IMR-90 (cell line): ENCODE data around the gene NEDD4L. TPM values are rescaled to one million over a fixed set of nuclear protein-coding genes. Genes with fewer than 3 reads are reported as not detected.

Experiments
- ATAC-seq: fragments of 200-7000 bp; cut with Tn5 transposase; 2 replicates; pipeline ENCODE4 v1.9.1; 2020; ENCODE audit warnings: low read depth, mild to moderate bottlenecking, moderate library complexity
- BruUV-seq: library from RNA; stranded (reverse); fragments of 400-500 nt; replicated peaks from 2 replicates; lab custom pipeline; 2021; lab: Mats Ljungman, UMichigan
- CTCF ChIA-PET: fragments of 300-600 bp; formaldehyde crosslinking; extraction: SDS; loops from one replicate; lab custom pipeline; 2021; ENCODE audit warnings: antibody characterized with exemption; lab: Yijun Ruan, JAX
- POLR2A ChIA-PET: fragments of 300-600 bp; sonication (Branson Sonifier 250); formaldehyde crosslinking; loops from one replicate; lab custom pipeline; 2022; ENCODE audit warnings: antibody characterized with exemption; ENCODE audit not compliant: unreplicated experiment; lab: Charles Lee
- DNase-seq: peaks from one replicate; pipeline ENCODE4 v3.0.0; 2013
- H2AFZ ChIP-seq: replicated peaks from 2 replicates; pipeline ENCODE3; 2013; ENCODE audit warnings: low read length, mild to moderate bottlenecking; ENCODE audit not compliant: poor library complexity
- H2AK5ac ChIP-seq: 2 replicates; pipeline ENCODE4 v1.6.1; 2013; ENCODE audit warnings: low read depth, low read length, inconsistent platforms
- H2AK9ac ChIP-seq: replicated peaks from 2 replicates; pipeline ENCODE3; 2013; ENCODE audit warnings: mild to moderate bottlenecking, low read depth, low read length, moderate library complexity; ENCODE audit not compliant: poor library complexity
- H2BK120ac ChIP-seq: 2 replicates; pipeline ENCODE4 v1.6.1; 2013; ENCODE audit warnings: low read depth, low read length, inconsistent platforms
- H2BK15ac ChIP-seq: 3 replicates; pipeline ENCODE4 v1.6.1; 2013; ENCODE audit warnings: low read depth, low read length, inconsistent platforms
- H2BK20ac ChIP-seq: 2 replicates; pipeline ENCODE4 v1.6.1; 2013; ENCODE audit warnings: low read depth, mild to moderate bottlenecking, inconsistent platforms, low read length, moderate library complexity
- H2BK5ac ChIP-seq: 2 replicates; pipeline ENCODE4 v1.6.1; 2013; ENCODE audit warnings: mild to moderate bottlenecking, low read depth, low read length, inconsistent platforms; ENCODE audit not compliant: poor library complexity, severe bottlenecking
- H3K14ac ChIP-seq: replicated peaks from 2 replicates; pipeline ENCODE4 v1.6.1; 2013; ENCODE audit warnings: low read depth, low read length, inconsistent platforms
- H3K18ac ChIP-seq: 2 replicates; pipeline ENCODE4 v1.6.1; 2013; ENCODE audit warnings: low read depth, low read length, control low read depth
- H3K23ac ChIP-seq: 2 replicates; pipeline ENCODE4 v1.6.1; 2013; ENCODE audit warnings: low read depth, low read length, inconsistent platforms
- H3K27ac ChIP-seq: 2 replicates; pipeline ENCODE4 v1.5.1; 2013; ENCODE audit warnings: mild to moderate bottlenecking, control low read depth, low read length; ENCODE audit not compliant: insufficient read depth
- H3K27me3 ChIP-seq: 2 replicates; pipeline ENCODE4 v1.6.1; 2013; ENCODE audit warnings: low read length; ENCODE audit not compliant: control insufficient read depth, insufficient read depth
- H3K36me3 ChIP-seq: 2 replicates; pipeline ENCODE4 v1.6.1; 2013; ENCODE audit warnings: low read length, mixed read lengths; ENCODE audit not compliant: control insufficient read depth, insufficient read depth
- H3K4ac ChIP-seq: 2 replicates; pipeline ENCODE4 v1.6.1; 2013; ENCODE audit warnings: low read depth, low read length, inconsistent platforms
- H3K4me1 ChIP-seq: 2 replicates; pipeline ENCODE4 v1.6.1; 2013; ENCODE audit warnings: low read length, mixed read lengths; ENCODE audit not compliant: control insufficient read depth, insufficient read depth
- H3K4me2 ChIP-seq: 2 replicates; pipeline ENCODE4 v1.6.1; 2013; ENCODE audit warnings: low read depth, mild to moderate bottlenecking, control low read depth, low read length, moderate library complexity
- H3K4me3 ChIP-seq: 2 replicates; pipeline ENCODE4 v1.5.1; 2013; ENCODE audit warnings: low read depth, mild to moderate bottlenecking, control low read depth, low read length, moderate library complexity; ENCODE audit not compliant: insufficient read depth
- H3K56ac ChIP-seq: 2 replicates; pipeline ENCODE4 v1.6.1; 2013; ENCODE audit warnings: low read length, inconsistent platforms; ENCODE audit not compliant: insufficient read depth; ENCODE audit errors: extremely low read depth
- H3K79me1 ChIP-seq, 2 experiments: 2 replicates each; pipeline ENCODE4 v1.6.1; 2013; ENCODE audit warnings: low read length in 2 of 2, inconsistent platforms in 1 of 2, low read depth in 1 of 2
- H3K9ac ChIP-seq: 2 replicates; pipeline ENCODE4 v1.6.1; 2013; ENCODE audit warnings: low read depth, low read length, control low read depth
- H3K9me1 ChIP-seq: 2 replicates; pipeline ENCODE4 v1.6.1; 2013; ENCODE audit warnings: low read length, inconsistent platforms; ENCODE audit not compliant: insufficient read depth
- H3K9me3 ChIP-seq: 2 replicates; pipeline ENCODE4 v1.6.1; 2013; ENCODE audit warnings: low read length; ENCODE audit not compliant: control insufficient read depth, insufficient read depth
- H4K20me1 ChIP-seq: 2 replicates; pipeline ENCODE4 v1.6.1; 2013; ENCODE audit warnings: low read length, inconsistent platforms; ENCODE audit not compliant: insufficient read depth
- H4K5ac ChIP-seq: 2 replicates; pipeline ENCODE4 v1.6.1; 2013; ENCODE audit warnings: mild to moderate bottlenecking, low read depth, low read length, control low read depth
- H4K8ac ChIP-seq, 2 experiments: 2 replicates each; pipeline ENCODE4 v1.6.1; 2013; ENCODE audit warnings: low read depth in 2 of 2, low read length in 2 of 2, control low read depth in 1 of 2, inconsistent platforms in 1 of 2
- H4K91ac ChIP-seq: 2 replicates; pipeline ENCODE4 v1.6.1; 2013; ENCODE audit warnings: low read depth, low read length, inconsistent platforms; ENCODE audit not compliant: insufficient read depth
- BHLHE40 ChIP-seq: fragments of 150-350 bp; IDR thresholded peaks from 2 replicates; pipeline ENCODE4 v1.6.1; 2016; ENCODE audit warnings: mild to moderate bottlenecking, low read depth, low read length
- CEBPB ChIP-seq: IDR thresholded peaks from 2 replicates; pipeline ENCODE4 v1.6.1; 2012; ENCODE audit warnings: low read depth, low read length, improper control_type of control experiment
- MXI1 ChIP-seq: IDR thresholded peaks from 2 replicates; pipeline ENCODE4 v1.6.1; 2012; ENCODE audit warnings: low read depth, mild to moderate bottlenecking, low read length, moderate library complexity, borderline replicate concordance
- POLR2A ChIP-seq: IDR thresholded peaks from 2 replicates; pipeline ENCODE4 v1.6.1; 2012; ENCODE audit warnings: mild to moderate bottlenecking, low read depth, low read length
- RCOR1 ChIP-seq: IDR thresholded peaks from 2 replicates; pipeline ENCODE4 v1.6.1; 2012; ENCODE audit warnings: mild to moderate bottlenecking, low read length, improper control_type of control experiment; ENCODE audit not compliant: insufficient replicate concordance
- WGBS, 2 experiments: methylation state at CpG; one replicate each; pipeline versions ENCODE4 v1.1.5 to v1.1.7; 2013; ENCODE audit warnings: missing lambda C conversion rate in 2 of 2; ENCODE audit not compliant: insufficient read length in 1 of 2; ENCODE audit errors: extremely low coverage in 2 of 2; 5-methylcytosine and 5-hydroxymethylcytosine counted together
- dilution Hi-C: fragments of 300-500 bp; cut with HindIII; formaldehyde crosslinking; loops from one replicate; pipeline ENCODE4 v1.14.3; 2018; ENCODE audit warnings: low sequenced_read_pairs; ENCODE audit not compliant: unreplicated experiment
- in situ Hi-C: fragments of 300-500 bp; cut with MboI; formaldehyde crosslinking; loops from 3 replicates; pipeline ENCODE4 v1.14.3; 2019; ENCODE audit warnings: low sequenced_read_pairs, inconsistent platforms, mixed read lengths
- intact Hi-C: fragments of 100-400 bp; cut with micrococcal nuclease; formaldehyde crosslinking; loops from 2 replicates; pipeline ENCODE4 v1.10.0; 2022
- polyA plus RNA-seq, 3 experiments: library from polyadenylated mRNA; depleted of rRNA; stranded (reverse); fragments of >200 nt; gene quantifications; 2 replicates each; pipeline ENCODE4 v1.2.3, GENCODE V29; 2012; ENCODE audit warnings: low replicate concordance in 1 of 3
- total RNA-seq: library from RNA; depleted of rRNA; stranded (reverse); fragments of >200 nt; gene quantifications from 2 replicates; pipeline ENCODE4 v1.2.3, GENCODE V29; 2012

The NEDD4L gene
- total and polyA plus RNA-seq, 2 of the 4 experiments (the other 2 are of a cell fraction) = 10.0 to 10.9 TPM

GRCh38 chr18:58402247-58402646 lies 358.2 kb downstream of the NEDD4L start:
- Histone ChIP-seq H3K79me1 (no peaks in the 10 kb centered on the region), H2BK15ac (no peak overlapping the region), H2BK20ac (no peak overlapping the region), H2BK120ac (no peak overlapping the region), H3K9me3 (no peaks in the 10 kb centered on the region), H2AK9ac (no peak overlapping the region), H3K18ac (no peak overlapping the region), H2AK5ac (no peak overlapping the region), H4K8ac (no peak overlapping the region), H4K5ac (no peak overlapping the region), H3K4me1 (no peaks in the 10 kb centered on the region), H3K9ac (no peak overlapping the region), H3K4me2 (no peak overlapping the region), H2AFZ (no peak overlapping the region), H3K14ac (no peak overlapping the region), H2BK5ac (no peak overlapping the region), H3K56ac (no peak overlapping the region), H3K27ac (no peak overlapping the region), H3K36me3 (no peaks in the 10 kb centered on the region; the same call in 1 of the 2 replicates), H3K27me3 (peaks cover 7% of the 10 kb centered on the region), H4K20me1 (no peaks in the 10 kb centered on the region), H3K9me1 (no peaks in the 10 kb centered on the region), H3K23ac (no peak overlapping the region), H4K91ac (no peak overlapping the region), H3K4ac (no peak overlapping the region), H3K4me3 (no peak overlapping the region)
- in situ Hi-C loops = no loop called here
- no TSS peak for BruUV-seq
- ATAC-seq = no peak
- intact Hi-C loops = no loop called here
- TF ChIP-seq POLR2A = no peak
- TF ChIP-seq BHLHE40 = no peak
- no peak for TF ChIP-seq CEBPB
- TF ChIP-seq RCOR1 = no peak
- TF ChIP-seq MXI1 = no peak
- no peak for DNase-seq
- CTCF ChIA-PET = no interaction called here
- POLR2A ChIA-PET = no interaction called here
- dilution Hi-C loops = no loop called here
- WGBS, 2 experiments = 56% methylated on average over 4 of the region's 9 CpGs; no CpG with 5 or more reads in 1 of the 2 experiments
